Measurements from ENCODE around the gene UNC5B.

- TF ChIP-seq CTCF (IDR thresholded peaks at IDR 0.05; ENCODE audit: poor library complexity), result no peak
- TF ChIP-seq EZH2 (IDR thresholded peaks at IDR 0.05; ENCODE audit: borderline replicate concordance), result no peak
Observed at GRCh38 chr10:71268758-71269157, 56.4 kb downstream of the UNC5B start.
